Hematopoietic multipotent progenitor cell (in vitro differentiated cells): ENCODE data around the gene OSBPL9. TPM values are rescaled to one million over a fixed set of nuclear protein-coding genes. Genes with fewer than 3 reads are reported as not detected.
"Not testable (repeated sequence)": the region's sequence is repeated elsewhere in the genome, so short reads cannot be mapped to it uniquely, and the experiment has no call there.

Experiments
- DNase-seq, 3 donors: peaks; one replicate each; pipeline ENCODE4 v3.0.0-alpha.2; 2011 to 2015; ENCODE audit warnings: low read depth in 2 of 3, low spot score in 2 of 3
- total RNA-seq: library from RNA; depleted of rRNA; stranded (reverse); fragments of >200 nt; gene quantifications from one replicate; pipeline ENCODE4 v1.2.3, GENCODE V29; 2012

OSBPL9 gene
- total RNA-seq, 1 donor = 87.0 TPM

DNA sequence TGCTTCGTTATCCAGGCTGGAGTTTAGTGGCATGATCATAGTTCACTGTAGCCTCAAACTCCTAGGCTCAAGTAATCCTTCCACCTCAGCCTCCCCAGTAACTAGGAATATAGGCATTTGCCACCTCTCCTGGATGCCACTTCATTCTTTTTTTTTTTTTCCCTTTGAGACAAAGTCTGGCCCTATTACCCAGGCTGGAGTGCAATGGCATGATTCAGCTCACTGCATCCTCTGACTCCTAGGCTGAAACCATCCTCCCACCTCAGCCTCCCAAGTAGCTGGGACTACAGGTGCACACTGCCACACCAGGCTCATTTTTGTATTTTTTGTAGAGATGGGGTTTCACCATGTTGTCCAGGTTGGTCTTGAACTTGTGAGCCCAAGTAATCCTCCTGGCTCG lies 19.3 kb downstream of the OSBPL9 start:
- DNase-seq = no peak

GRCh38 chr1:51636764-51637522 lies 20.1 kb downstream of the OSBPL9 start:
- no peak for DNase-seq

DNA sequence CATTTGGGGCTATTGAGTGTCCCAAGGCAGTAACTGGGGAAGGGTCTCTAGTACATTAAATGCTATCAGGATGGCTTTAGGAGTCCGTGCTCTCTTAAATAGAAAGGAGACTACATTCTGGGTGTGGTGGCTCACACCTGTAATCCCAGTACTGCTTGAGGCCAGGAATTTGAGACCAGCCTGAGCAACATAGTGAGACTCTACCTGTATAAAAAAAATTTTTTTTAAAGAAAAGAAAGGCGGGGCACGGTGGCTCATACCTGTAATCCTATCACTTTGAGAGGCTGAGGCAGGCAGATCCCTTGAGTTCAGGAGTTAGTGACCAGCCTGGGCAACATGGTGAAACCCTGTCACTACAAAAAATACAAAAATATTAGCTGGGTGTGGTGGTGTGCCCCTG lies 21.5 kb downstream of the OSBPL9 start:
- no peak for DNase-seq

DNA sequence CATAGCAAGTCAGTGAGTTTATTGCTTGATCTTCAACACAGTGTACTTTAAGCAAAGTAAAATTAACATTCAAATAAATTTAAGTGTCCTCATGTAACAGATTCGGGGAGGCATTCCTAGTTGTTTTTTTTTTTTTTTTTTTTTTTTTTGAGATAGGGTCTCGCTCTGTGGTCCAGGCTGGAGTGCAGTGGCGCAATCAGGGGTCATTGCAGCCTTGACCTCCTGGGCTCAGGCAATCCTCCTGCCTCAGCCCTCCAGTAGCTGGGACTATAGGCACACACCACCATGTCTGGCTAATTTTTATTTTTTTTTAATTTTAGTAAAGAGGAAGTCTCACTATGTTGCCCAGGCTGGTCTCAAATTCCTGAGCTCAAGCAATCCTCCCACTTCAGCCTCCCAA lies 22.8 kb downstream of the OSBPL9 start:
- no peak for DNase-seq

DNA sequence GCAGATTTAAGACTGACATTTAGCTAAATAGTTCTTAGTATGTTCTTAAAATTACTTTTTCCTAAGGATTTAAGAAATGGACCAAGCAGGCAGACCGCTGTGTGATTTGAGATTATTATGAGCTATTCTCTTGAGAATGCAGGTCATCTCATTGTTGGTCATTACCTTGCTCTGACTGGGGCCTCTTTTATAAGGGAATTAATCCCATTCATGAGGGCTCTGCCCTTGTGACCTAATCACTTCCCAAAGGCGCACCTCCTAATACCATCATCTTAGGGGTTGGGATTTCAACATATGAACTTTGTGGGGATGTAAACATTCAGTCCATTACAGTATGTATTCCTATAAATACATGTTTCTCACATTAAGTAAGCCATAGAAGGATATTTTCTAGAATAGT lies 24.2 kb downstream of the OSBPL9 start:
- no peak for DNase-seq

GRCh38 chr1:51642739-51643142 lies 25.8 kb downstream of the OSBPL9 start:
- no peak for DNase-seq

DNA sequence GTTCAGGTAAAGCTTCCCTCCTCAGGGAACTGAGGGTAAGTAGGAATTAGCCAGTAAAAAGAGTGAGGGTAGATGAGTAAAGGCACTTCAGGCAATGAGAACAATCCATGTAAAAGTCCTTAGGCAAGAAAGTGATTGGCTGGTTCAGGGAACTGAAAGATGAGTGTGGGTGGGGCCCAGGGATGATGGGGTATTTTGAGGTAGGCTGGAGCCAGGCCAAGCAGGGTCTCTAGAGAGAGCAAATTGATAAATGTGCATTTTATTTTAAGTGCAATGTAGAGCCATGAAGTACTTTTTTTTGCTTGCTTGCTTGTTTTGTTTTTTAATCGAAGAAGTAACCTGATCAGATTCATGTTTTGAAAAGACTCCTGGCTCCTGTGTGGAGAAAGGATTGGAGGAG lies 26.5 kb downstream of the OSBPL9 start:
- no peak for DNase-seq

DNA sequence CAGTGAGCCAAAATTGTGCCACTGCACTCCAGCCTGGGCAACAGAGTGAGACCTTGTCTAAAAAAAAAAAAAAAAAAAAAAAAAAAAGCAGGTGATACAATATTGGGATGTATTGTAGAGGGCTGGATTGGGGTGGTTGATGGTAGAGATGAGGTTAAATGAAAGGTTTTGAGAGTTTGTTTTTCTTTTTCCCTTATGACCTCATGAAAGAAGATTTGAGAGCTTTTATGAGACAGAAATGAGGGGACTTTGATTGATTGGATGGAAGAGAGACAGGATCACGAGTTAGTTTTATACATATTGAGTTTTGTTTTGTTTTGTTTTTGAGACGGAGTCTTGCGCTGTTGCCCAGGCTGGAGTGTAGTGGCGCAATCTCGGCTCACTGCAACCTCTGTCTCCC lies 27.1 kb downstream of the OSBPL9 start:
- no peak for DNase-seq

GRCh38 chr1:51644533-51645197 lies 27.8 kb downstream of the OSBPL9 start:
- no peak for DNase-seq

GRCh38 chr1:51646592-51646991 lies 29.7 kb downstream of the OSBPL9 start:
- not testable (repeated sequence) for DNase-seq

DNA sequence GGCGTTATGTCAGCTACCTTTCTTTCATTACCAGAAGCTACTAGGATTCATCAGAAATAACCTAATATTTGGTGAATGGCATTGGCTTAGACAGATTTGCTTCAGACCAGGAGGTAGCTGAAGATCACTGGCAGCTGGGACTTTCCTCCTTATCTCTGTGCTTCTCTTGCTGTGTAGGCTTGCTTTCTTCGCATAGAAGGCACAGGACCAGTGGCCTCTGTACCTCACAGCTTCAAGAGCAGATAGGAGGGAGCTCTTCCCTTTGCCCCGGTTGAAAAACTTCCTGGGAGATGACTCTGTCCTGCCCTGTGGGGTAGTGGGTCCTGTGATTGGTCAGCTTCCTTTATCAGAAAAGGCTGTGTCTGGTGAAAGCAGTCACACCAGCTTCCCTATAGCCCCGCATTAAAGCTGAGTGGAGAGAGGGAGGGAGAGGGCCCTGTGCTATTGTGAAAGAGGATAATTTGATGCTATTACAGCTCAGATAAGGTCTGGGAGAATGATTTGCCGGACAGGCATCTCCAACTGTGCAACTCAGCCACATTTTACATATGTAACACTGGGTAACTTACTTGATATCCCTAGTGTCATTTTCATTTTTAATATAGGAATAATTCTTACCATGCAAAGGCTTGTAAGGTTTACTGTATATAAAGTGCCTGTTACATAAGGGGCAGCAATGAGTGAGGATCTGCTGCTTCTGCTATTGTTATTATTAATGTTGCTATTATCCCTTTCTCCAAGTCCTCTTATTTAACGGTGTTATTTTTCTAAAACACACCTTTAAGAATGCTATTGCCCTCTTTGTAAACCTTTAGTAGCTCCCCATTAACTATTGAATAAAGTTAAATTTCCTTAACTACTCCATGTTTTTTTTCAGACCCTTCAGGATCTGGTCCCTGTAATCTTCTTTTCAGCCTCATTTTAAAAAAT lies 31.6 kb downstream of the OSBPL9 start:
- DNase-seq = no peak

DNA sequence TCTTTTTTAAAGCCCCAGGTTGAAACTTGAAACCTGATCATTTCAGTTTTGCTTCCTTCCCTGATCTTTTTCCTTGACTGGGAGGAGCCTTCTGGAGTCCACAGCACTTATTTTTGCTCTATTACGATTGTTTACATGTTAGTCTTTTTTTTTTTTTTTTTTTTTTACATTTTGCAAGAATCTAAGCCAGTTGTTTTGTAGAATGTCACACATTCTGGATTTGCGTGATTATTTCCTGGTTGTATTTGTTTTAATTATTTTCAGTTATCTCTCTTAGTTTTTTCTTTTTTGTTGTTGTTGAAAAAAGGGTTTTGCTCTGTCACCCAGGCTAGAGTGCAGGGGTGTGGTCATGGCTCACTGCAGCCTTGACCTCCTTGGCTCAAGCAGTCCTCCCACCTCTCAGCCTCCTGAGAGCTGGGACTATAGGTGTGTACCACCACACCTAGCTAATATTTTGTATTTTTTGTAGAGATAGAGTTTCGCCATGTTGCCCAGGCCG lies 32.8 kb downstream of the OSBPL9 start:
- no peak for DNase-seq

DNA sequence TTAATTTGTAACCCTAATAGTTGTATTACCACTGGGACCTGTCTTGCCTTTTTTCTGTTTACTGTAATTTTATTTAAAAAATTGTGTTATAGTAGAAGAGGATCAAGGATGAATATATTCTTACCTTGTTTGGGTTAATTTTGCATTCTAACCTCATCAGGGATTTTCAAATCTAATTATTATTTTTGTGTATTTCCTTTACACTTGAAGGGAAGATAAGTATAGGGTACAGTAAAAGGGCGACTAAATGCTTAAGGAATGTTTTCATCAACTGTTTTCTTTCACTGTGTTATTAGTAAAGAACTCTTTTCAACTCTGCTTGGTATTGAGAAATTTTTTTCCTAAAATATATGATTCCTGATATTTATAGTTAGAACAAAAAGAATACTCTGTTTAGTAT lies 33.3 kb downstream of the OSBPL9 start:
- DNase-seq = no peak

DNA sequence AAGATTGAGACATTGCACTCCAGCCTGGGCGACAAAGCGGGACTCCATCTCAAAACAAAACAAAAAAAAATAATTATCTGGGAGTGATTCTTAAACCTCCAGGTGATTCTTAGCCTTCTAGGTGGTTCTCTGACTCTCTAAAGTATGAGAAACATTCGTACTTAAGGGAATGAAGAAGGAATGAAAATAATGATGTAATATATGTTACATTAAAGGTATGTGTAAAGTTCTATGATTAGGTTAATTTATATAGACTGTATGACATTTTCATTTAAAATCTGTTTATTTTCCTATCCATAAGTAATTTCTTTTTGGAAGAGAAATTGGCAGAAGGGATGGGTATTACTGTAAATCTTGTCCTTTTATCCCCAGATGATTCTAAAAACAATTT lies 34.7 kb downstream of the OSBPL9 start:
- no peak for DNase-seq

DNA sequence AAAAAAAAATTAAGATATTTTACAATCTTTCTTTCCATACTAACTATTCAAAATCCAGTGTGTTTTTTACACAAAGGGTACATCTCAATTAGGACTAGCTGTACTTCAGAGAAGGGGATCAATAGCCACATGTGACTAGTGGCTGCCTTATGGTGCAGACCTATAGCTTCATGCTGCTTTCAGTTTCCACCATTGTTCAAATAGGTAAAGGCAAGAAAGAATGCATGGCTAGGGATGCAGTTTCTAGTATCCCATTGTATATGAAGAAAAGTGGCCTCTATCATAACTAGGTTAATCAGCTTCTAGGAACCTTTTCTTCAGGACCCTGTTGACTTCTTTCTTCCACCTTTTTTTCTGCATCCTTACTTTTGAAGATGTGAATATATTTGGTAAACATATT lies 35.7 kb downstream of the OSBPL9 start:
- DNase-seq = no peak

DNA sequence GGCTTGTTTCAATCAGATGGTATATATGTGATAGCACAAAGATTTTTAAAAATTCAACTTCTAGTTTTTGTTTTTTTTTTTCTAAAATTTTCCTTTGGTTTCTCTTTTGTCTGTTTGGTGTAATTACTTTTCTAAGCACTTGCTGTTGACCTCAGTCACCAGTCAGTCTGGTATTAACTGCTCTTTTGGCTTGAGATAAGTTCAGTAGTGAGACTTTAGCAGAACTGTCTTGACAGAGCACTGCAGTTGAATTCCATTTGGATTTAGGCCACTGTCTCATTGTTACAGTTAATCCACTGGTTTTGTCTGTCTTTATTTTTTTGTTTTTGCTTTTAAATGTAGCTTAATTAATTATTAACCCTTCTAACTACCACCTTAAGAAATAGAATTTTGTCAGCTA lies 36.2 kb downstream of the OSBPL9 start:
- no peak for DNase-seq

DNA sequence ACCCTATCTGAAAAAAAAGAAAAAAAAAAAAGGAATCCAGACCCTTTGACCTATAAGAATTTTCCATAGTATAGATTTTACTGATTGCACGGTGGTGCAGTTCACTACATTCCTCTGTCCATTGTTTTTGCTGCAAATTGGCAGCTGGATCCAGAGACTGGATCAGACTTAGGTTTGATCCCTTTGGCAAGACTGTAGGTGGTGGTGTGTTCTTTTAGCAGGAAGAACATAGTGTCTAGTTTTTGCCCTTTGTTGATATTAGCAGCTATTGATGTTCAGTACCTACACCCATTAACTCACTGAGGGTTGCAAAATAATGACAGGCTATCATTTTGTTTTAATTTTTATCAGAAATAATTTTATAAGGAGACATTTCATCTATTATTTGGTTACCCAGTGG lies 37.1 kb downstream of the OSBPL9 start:
- no peak for DNase-seq

DNA sequence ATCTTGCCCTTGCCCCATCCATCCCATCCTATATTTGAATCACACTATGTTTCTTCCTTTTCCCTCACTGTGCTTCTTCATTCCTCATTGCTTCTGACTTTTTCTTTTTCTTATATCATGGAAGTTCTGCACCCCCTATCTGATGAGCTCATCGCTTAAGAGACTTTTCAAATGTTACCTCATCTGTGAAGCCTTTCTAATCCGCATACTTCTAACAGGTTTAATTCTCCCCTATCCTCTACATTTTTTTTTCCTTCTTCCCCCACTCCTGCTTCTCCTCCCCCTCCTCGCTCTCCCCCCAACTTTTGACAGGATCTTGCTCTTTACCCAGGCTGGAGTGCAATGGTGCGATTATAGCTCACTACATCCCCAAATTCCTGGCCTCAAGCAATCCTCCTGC lies 39.5 kb downstream of the OSBPL9 start:
- DNase-seq = no peak

- DNase-seq = no peak
Observed at GRCh38 chr1:51660580-51660979, 43.7 kb downstream of the OSBPL9 start.

- no peak for DNase-seq
Observed at GRCh38 chr1:51661081-51661518, 44.2 kb downstream of the OSBPL9 start.

DNA sequence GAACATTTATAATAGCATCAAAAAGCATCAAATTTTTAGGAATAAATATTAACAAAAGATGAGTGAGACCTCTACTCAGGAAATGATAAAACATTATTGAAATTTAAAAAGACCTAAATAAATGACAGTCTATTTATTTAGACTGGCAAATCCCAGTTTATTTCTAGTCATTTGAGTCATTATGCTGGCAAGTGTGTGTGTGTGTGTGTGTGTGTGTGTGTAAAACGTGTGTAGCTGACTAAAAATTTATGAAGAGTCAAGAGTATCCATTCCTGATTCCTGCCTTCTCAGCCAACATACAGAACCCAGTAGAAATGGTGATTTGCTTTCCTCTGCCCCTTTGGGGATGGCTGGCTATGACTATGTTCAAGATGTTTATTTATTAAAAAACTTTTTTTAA lies 46.2 kb downstream of the OSBPL9 start:
- DNase-seq = no peak
